D721Med (cell line): ENCODE measurements around the gene UGT2A3.
"Not testable (repeated sequence)": the region's sequence is repeated elsewhere in the genome, so short reads cannot be mapped to it uniquely, and the experiment has no call there.

Experiments used
- DNase-seq: peaks from one replicate; pipeline ENCODE4 v3.0.0; 2011; ENCODE audit warnings: low spot score; ENCODE audit not compliant: insufficient read length
- FAIRE-seq: peaks from 2 replicates; lab custom pipeline; 2011; peaks lifted over from hg19 to GRCh38; lab: Jason Lieb, UNC
- TF ChIP-seq, protein P1 (sequence below): IDR thresholded peaks from 2 replicates; pipeline ENCODE4 v1.5.1; 2012; ENCODE audit warnings: mild to moderate bottlenecking, control low read depth; ENCODE audit not compliant: insufficient read depth; ENCODE audit errors: missing control alignments

UGT2A3 gene

DNA sequence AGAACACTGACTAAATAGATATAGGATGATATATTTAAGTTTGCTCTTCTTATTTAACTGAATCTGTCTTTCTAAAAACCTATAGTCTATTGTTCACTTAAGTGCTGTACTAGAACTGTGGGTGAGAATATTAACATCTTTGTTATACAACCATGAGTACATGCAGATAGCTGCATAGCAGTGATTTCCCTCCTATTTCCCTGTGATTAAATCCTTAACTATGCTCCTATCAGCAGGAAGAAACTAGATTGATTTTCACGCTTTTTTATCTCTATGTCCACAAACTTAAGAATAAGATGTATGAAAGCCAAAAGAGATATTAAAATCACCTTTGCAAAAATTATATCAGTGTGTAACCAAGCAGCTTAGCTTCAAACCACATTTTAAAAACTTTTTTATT lies 11.3 kb upstream of the UGT2A3 start:
- TF ChIP-seq, protein P1, sequence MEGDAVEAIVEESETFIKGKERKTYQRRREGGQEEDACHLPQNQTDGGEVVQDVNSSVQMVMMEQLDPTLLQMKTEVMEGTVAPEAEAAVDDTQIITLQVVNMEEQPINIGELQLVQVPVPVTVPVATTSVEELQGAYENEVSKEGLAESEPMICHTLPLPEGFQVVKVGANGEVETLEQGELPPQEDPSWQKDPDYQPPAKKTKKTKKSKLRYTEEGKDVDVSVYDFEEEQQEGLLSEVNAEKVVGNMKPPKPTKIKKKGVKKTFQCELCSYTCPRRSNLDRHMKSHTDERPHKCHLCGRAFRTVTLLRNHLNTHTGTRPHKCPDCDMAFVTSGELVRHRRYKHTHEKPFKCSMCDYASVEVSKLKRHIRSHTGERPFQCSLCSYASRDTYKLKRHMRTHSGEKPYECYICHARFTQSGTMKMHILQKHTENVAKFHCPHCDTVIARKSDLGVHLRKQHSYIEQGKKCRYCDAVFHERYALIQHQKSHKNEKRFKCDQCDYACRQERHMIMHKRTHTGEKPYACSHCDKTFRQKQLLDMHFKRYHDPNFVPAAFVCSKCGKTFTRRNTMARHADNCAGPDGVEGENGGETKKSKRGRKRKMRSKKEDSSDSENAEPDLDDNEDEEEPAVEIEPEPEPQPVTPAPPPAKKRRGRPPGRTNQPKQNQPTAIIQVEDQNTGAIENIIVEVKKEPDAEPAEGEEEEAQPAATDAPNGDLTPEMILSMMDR = no peak
- FAIRE-seq (no peak), DNase-seq (no peak)

DNA sequence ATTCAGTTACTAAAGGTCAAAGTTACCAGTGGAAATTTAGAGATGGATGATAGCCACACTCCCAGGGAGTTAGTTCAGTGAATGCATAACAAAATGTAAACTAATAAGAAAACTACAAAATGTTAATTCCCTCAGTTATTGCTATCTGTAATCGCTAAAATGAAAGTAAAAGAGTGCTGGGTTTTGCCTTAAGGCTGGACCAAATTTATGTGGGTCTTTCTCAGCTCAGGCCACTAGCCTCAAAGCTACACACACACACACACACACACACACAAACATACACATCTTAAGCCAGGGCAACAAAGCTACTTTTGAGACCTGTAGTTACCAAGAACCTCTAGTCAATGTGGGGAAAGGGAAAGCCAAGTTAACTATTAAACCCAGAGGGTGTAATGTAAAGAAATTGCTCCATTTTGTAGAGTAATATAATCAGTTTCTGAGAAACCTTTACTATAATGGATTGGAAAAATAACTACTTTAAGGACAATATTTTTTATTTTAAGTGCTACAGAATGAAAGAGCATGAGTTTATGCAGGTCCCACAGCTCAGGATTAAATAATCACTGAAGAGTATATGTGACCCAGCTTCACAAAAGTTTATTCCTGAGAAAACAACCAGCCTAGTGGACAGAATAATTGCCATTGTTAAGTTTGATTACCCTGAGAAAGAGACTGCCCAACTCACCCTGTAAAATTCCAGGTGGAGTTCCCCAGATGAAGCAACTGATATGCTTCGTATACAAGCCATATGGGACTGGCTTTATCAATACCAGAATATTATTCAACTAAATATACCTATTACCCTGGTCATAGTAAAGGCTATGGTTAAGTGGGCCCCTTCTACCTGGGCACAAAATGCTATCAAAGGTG lies 8.9 kb upstream of the UGT2A3 start:
- DNase-seq (no peak), FAIRE-seq (no peak)
- TF ChIP-seq, protein P1 = no peak

DNA sequence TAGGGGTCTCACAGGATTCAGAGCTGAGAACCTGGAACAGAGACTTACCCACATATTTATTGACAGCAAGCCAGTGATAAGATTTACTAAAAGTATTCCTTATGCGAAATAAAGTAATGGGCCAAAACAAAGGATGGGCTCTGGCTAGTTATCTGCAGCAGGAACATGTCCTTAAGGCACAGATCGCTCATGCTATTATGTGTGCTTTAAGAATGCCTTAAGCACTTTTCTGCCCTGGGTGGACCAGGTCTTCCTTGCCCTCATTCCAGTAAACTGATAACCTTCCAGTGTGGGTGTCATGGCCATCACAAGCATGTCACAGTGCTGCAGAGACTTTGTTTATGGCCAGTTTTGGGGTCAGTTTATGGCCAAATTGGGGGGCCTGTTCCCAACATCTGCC lies 7.5 kb upstream of the UGT2A3 start:
- DNase-seq, FAIRE-seq: not testable (repeated sequence)

DNA sequence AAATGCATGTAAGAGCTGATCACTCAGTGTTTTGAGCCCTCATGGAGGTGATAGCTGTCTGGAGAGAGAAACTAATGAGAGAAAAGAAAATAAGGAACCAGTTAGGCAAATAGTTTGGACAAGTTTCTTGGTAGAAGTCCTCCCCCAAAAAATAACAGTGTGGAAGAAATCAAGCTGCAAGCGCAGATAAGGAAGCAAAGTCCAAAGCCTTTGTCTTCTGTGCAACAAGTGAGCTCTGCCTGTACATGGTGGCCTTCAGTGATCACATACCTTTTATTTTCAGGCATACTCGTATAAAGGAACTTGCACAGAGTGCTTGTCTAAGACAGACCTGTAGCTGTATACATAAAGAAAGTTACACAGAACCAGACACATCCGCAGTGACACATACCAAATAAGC lies 2.5 kb upstream of the UGT2A3 start:
- FAIRE-seq = no peak
- DNase-seq = no peak
- TF ChIP-seq, protein P1 = no peak

DNA sequence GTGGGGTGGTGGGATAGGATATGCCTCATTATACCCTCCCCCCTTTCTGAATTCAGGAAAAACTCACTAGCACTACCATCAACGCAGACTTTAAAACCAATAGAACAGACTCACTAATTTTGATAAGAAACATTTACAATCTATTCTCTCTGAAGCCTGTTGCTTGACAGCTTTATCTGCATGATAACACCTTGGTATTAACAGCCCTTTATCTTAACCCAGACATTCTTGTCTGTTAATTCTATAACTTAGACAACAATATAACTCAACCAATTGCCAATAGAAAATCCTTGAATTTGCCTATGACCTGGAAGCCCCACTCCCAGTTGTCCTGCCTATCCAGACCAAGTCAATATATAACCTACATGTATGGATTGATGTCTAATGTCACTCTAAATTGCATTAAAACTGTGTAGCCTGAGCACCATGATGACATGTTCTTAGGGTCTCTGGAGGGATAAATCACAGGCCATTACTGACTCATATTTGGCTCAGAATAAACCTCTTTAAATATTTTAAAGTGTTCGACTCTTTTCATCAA lies 1.5 kb upstream of the UGT2A3 start:
- TF ChIP-seq, protein P1 = no peak
- no peak for FAIRE-seq
- no peak for DNase-seq

DNA sequence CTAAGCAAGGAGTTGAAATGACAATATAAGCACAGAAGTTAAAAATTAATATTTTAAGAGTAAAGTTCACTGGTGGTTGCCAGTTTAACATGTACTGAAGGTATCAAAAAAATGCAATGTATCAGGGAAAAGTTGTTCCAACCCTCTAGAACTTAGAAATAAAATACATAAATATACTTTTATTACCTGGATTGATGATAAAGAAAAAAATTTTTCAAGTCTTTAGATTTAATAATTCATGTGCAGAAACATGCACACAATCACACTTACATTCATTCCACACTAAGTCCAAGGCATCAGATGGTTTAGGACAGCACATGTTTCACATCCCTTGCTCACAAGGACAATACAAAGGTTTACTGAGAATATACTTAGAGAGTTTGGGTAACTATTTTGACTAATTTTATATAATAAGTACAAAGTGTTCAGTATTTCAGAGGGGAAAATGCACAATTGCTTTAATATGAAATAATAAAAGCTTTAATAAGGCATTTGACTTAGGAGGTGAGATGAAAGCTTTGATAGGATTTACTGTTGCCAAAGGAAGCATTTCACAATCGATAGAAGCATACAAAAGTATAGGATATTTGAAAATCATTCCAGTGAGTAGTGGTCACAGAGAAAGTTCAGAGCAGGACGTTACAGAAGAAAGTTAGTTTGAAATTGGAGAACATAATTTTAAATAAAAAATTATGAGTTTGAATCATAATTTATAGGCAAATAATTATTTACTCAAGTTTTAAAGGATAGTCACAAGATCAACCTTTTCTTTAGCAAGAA lies 392 bp upstream of the UGT2A3 start:
- DNase-seq (no peak), FAIRE-seq (no peak)
- TF ChIP-seq, protein P1 = no peak

DNA sequence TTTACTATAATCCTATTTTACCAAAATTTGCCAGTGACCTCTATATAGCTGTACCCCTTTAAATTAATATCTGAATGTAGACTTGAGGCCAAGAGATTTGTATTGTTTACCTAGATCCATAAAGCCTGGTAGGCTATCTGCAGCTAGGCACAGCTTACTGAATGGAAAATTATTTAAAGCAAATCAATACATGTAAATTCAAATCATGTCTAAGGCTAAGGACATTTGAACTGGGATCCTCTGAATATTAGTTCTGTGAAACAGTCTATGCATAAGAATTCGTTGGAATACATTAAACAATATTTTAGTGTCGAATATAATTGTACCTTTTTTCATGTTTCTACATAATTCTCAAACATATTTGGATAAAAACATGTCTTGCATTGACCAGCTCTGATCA lies 1.6 kb downstream of the UGT2A3 start:
- TF ChIP-seq, protein P1 = no peak
- FAIRE-seq (no peak), DNase-seq (no peak)
